ENCODE data around the gene ADAMTS17.

ADAMTS17 gene

GRCh38 chr15:100120111-100120510 lies 221.7 kb downstream of the ADAMTS17 start:
- no peak for DNase-seq

- DNase-seq = no peak
Observed at GRCh38 chr15:100118546-100118945, 223.2 kb downstream of the ADAMTS17 start.

- DNase-seq = no peak
Observed at GRCh38 chr15:100116416-100117190, 225.2 kb downstream of the ADAMTS17 start.

GRCh38 chr15:100115711-100116090 lies 226.1 kb downstream of the ADAMTS17 start:
- DNase-seq = no peak

GRCh38 chr15:100115066-100115710 lies 226.6 kb downstream of the ADAMTS17 start:
- DNase-seq = no peak

GRCh38 chr15:100114571-100114970 lies 227.2 kb downstream of the ADAMTS17 start:
- no peak for DNase-seq

- no peak for DNase-seq
Observed at GRCh38 chr15:100114100-100114499, 227.7 kb downstream of the ADAMTS17 start.

- no peak for DNase-seq
Observed at GRCh38 chr15:100113351-100114080, 228.3 kb downstream of the ADAMTS17 start.

GRCh38 chr15:100112636-100113305 lies 229.0 kb downstream of the ADAMTS17 start:
- no peak for DNase-seq

GRCh38 chr15:100112061-100112420 lies 229.7 kb downstream of the ADAMTS17 start:
- DNase-seq = no peak

- no peak for DNase-seq
Observed at GRCh38 chr15:100111125-100112060, 230.4 kb downstream of the ADAMTS17 start.

- no peak for DNase-seq
Observed at GRCh38 chr15:100109486-100110035, 232.2 kb downstream of the ADAMTS17 start.

GRCh38 chr15:100108846-100109245 lies 232.9 kb downstream of the ADAMTS17 start:
- DNase-seq = no peak

- no peak for DNase-seq
Observed at GRCh38 chr15:100108346-100108745, 233.4 kb downstream of the ADAMTS17 start.

GRCh38 chr15:100107606-100108225 lies 234.1 kb downstream of the ADAMTS17 start:
- DNase-seq = no peak

GRCh38 chr15:100107151-100107550 lies 234.6 kb downstream of the ADAMTS17 start:
- no peak for DNase-seq

- no peak for DNase-seq
Observed at GRCh38 chr15:100106732-100107131, 235.0 kb downstream of the ADAMTS17 start.

- DNase-seq = no peak
Observed at GRCh38 chr15:100105101-100105500, 236.7 kb downstream of the ADAMTS17 start.

GRCh38 chr15:100104245-100104644 lies 237.5 kb downstream of the ADAMTS17 start:
- DNase-seq = no peak

- DNase-seq = no peak
Observed at GRCh38 chr15:100103828-100104227, 237.9 kb downstream of the ADAMTS17 start.

GRCh38 chr15:100101426-100102089 lies 240.2 kb downstream of the ADAMTS17 start:
- no peak for DNase-seq

Measured in SHP77 treated with DMSO at 0.1 percent for 48 hours (cell line).